Spleen (tissue), 11 donors: ENCODE results near the gene KIF1A. TPM values are rescaled to one million over a fixed set of nuclear protein-coding genes. Genes with fewer than 3 reads are reported as not detected.

ENCODE experiments used
- DNase-seq: peaks from one replicate; pipeline ENCODE4 v3.0.0-alpha.2; 2020
- H3K27ac ChIP-seq, 8 donors: fragments of 200-600 bp; sonication (generic) in 7 of 8; 1 replicate in 4 of 8; 2 replicates in 4 of 8; pipeline versions ENCODE4 v1.5.0 to v1.8.0; 2016 to 2021; ENCODE audit warnings: inconsistent platforms in 4 of 8, mild to moderate bottlenecking in 4 of 8, moderate library complexity in 1 of 8
- H3K27me3 ChIP-seq, 7 donors: fragments of 200-600 bp; sonication (generic) in 6 of 7; replicated peaks in 1 of 7; 1 replicate in 4 of 7; 2 replicates in 3 of 7; pipeline versions ENCODE4 v1.5.0 to v1.8.0; 2016 to 2021; ENCODE audit warnings: inconsistent platforms in 3 of 7, mild to moderate bottlenecking in 1 of 7
- H3K36me3 ChIP-seq, 6 donors: fragments of 200-600 bp; sonication (generic) in 5 of 6; 1 replicate in 4 of 6; 2 replicates in 2 of 6; pipeline versions ENCODE4 v1.5.0 to v1.8.0; 2016 to 2021; ENCODE audit warnings: inconsistent platforms in 2 of 6
- H3K4me1 ChIP-seq, 6 donors: fragments of 200-600 bp; sonication (generic) in 5 of 6; 1 replicate in 3 of 6; 2 replicates in 3 of 6; pipeline versions ENCODE4 v1.5.0 to v1.8.0; 2016 to 2021; ENCODE audit warnings: inconsistent platforms in 3 of 6
- H3K4me3 ChIP-seq, 8 donors: fragments of 200-600 bp; sonication (generic) in 7 of 8; 1 replicate in 4 of 8; 2 replicates in 4 of 8; pipeline versions ENCODE4 v1.5.0 to v1.8.0; 2016 to 2021; ENCODE audit warnings: inconsistent platforms in 4 of 8, mild to moderate bottlenecking in 4 of 8, moderate library complexity in 2 of 8
- H3K9me3 ChIP-seq, 8 donors: fragments of 200-600 bp; sonication (generic) in 7 of 8; 1 replicate in 4 of 8; 2 replicates in 4 of 8; pipeline versions ENCODE4 v1.5.0 to v1.8.0; 2016 to 2021; ENCODE audit warnings: inconsistent platforms in 4 of 8
- POLR2A ChIP-seq, 3 donors: fragments of 450-650 bp; IDR thresholded peaks; one replicate each; pipeline ENCODE4 v1.5.1; 2017; ENCODE audit warnings: antibody characterized with exemption in 3 of 3, mild to moderate bottlenecking in 1 of 3
- POLR2AphosphoS5 ChIP-seq, 3 donors: sonication (generic); formaldehyde crosslinking; IDR thresholded peaks; one replicate each; pipeline ENCODE4 v1.5.1; 2017; ENCODE audit warnings: antibody characterized with exemption in 3 of 3
- WGBS, 5 donors: extraction: QIAGEN DNeasy Blood & Tissue Kit in 3 of 5; methylation state at CpG; one replicate each; pipeline versions ENCODE4 v1.1.5 to v1.1.7; 2013 to 2018; 5-methylcytosine and 5-hydroxymethylcytosine counted together
- intact Hi-C: fragments of 100-400 bp; cut with DNase I; formaldehyde crosslinking; loops from one replicate; pipeline ENCODE4 v1.15.0; 2023; ENCODE audit warnings: low total_unique reads
- polyA plus RNA-seq, 3 donors: library from polyadenylated mRNA; stranded (reverse); fragments of 200-250 nt; gene quantifications; one replicate each; pipeline ENCODE4 v1.2.1, GENCODE V29; 2013
- total RNA-seq, 7 donors: library from RNA; depleted of rRNA in 3 of 7; stranded (reverse); fragments of >200 nt in 3 of 7; fragmentation: NEBNext Ultra II Directional in 4 of 7; extraction: Animal tissue kit (Norgen Biotek cat#: 25700) in 4 of 7; gene quantifications; one replicate each; pipeline versions ENCODE4 v1.1.0 to v1.2.1, GENCODE V29; 2016 to 2021
- TF ChIP-seq, protein P1 (sequence below), 11 experiments: fragments of 200-600 bp in 7 of 11; fragments of 450-650 bp in 4 of 11; sonication (generic) in 4 of 11; IDR thresholded peaks in 8 of 11; conservative IDR thresholded peaks in 3 of 11; 1 replicate in 7 of 11; 2 replicates in 4 of 11; pipeline versions ENCODE4 v1.4.0 to v1.8.0; 2016 to 2021; ENCODE audit warnings: antibody characterized with exemption in 11 of 11, inconsistent platforms in 4 of 11, mild to moderate bottlenecking in 1 of 11
- donor health status: healthy with polysubstance abuse.
- donor health status: DM: no; HTN: no; CAD: no; lungs with moderate emphysema.
- donor health status: DM: no; HTN: no; CAD: no.
- donor health status: Bipolar disorder and iron deficiency.
- donor health status: healthy.
- donor health status: DM: no; HTN: no; CAD: no.
- donor health status: DM: yes; HTN: yes; CAD: no.

The KIF1A gene
- total and polyA plus RNA-seq, 10 donors, result 0.02 to 2.0 (median 0.55) TPM; not detected in 1

DNA sequence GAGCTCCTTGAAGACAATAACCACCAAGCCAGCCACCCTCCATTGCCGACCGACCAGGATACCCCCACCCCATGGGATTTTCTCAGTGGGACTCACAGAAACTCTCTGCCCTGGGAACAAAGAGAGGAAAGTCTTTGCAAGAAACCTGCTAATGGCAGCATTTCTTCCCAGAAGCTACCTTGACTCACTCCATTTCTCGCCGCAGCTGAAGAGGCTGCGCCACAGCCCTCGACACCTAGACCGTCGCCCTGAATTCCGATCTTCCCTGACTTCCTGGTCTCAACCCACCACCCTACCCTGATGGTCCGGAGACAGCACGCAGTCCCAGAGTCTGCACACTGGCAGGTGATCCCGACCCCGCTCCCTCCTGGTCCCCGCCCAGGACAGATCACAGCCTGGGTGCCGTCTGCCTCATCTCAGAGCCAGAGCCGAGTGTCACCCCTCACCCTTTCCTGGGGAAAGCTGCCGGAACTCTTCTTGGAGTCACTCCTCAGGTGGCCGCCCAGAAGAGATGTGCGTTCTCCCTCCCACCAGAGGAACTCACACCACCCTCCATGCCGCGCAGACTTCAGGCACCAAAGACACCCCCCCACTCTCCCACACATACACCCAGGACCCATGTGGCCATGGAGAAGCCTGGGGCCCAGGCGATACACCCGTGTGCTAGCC, 103.8 kb downstream of the KIF1A start:
- Histone ChIP-seq H3K27ac (no peak overlapping the region), H3K4me1 (no peaks in the 10 kb centered on the region), H3K27me3 (peaks cover 0 to 14% (median 0%) of the 10 kb centered on the region in 7 donors), H3K4me3 (no peak overlapping the region), H3K36me3 (no peaks in the 10 kb centered on the region), H3K9me3 (no peaks in the 10 kb centered on the region)
- intact Hi-C loops, result no loop called here
- TF ChIP-seq, protein P1, sequence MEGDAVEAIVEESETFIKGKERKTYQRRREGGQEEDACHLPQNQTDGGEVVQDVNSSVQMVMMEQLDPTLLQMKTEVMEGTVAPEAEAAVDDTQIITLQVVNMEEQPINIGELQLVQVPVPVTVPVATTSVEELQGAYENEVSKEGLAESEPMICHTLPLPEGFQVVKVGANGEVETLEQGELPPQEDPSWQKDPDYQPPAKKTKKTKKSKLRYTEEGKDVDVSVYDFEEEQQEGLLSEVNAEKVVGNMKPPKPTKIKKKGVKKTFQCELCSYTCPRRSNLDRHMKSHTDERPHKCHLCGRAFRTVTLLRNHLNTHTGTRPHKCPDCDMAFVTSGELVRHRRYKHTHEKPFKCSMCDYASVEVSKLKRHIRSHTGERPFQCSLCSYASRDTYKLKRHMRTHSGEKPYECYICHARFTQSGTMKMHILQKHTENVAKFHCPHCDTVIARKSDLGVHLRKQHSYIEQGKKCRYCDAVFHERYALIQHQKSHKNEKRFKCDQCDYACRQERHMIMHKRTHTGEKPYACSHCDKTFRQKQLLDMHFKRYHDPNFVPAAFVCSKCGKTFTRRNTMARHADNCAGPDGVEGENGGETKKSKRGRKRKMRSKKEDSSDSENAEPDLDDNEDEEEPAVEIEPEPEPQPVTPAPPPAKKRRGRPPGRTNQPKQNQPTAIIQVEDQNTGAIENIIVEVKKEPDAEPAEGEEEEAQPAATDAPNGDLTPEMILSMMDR (IDR thresholded peaks at IDR 0.05 in 8 of 11, conservative IDR thresholded peaks at IDR 0.05 in 3 of 11), result no peak
- no peak for TF ChIP-seq POLR2A (IDR thresholded peaks at IDR 0.05)
- TF ChIP-seq POLR2AphosphoS5 (IDR thresholded peaks at IDR 0.05), result no peak
- WGBS, 5 donors, result 85 to 93% (median 90%) methylated on average over 23 of the region's 23 CpGs
- DNase-seq, result peak; percentile 58

- intact Hi-C loops, result no loop called here
- Histone ChIP-seq H3K4me3 (no peak overlapping the region), H3K9me3 (no peaks in the 10 kb centered on the region), H3K4me1 (no peaks in the 10 kb centered on the region), H3K36me3 (no peaks in the 10 kb centered on the region), H3K27me3 (peaks cover 0 to 17% (median 0%) of the 10 kb centered on the region in 7 donors), H3K27ac (no peak overlapping the region)
- WGBS, 5 donors, result 80 to 84% (median 82%) methylated on average over 10 to 23 of the region's 23 CpGs
- no peak for TF ChIP-seq POLR2A (IDR thresholded peaks at IDR 0.05)
- TF ChIP-seq, protein P1 (IDR thresholded peaks at IDR 0.05 in 8 of 11, conservative IDR thresholded peaks at IDR 0.05 in 3 of 11), result no peak
- no peak for TF ChIP-seq POLR2AphosphoS5 (IDR thresholded peaks at IDR 0.05)
- DNase-seq, result peak; percentile 64
These were observed 105.0 kb downstream of the KIF1A start for GRCh38 chr2:240714747-240715725.

GRCh38 chr2:240713928-240714746, 105.9 kb downstream of the KIF1A start:
- no peaks in the 10 kb centered on the region for H3K36me3 ChIP-seq
- WGBS, 5 donors, result 67 to 90% (median 81%) methylated on average over 16 to 26 of the region's 26 CpGs
- H3K4me1 ChIP-seq, result no peaks in the 10 kb centered on the region
- intact Hi-C loops, result no loop called here
- H3K27ac ChIP-seq, result no peak overlapping the region
- DNase-seq, result peak; percentile 61
- H3K9me3 ChIP-seq, result no peaks in the 10 kb centered on the region
- TF ChIP-seq POLR2A (IDR thresholded peaks at IDR 0.05) (no peak), POLR2AphosphoS5 (IDR thresholded peaks at IDR 0.05) (no peak)
- TF ChIP-seq, protein P1 (IDR thresholded peaks at IDR 0.05 in 8 of 11, conservative IDR thresholded peaks at IDR 0.05 in 3 of 11), result no peak
- no peak overlapping the region for H3K4me3 ChIP-seq
- peaks cover 0 to 23% (median 0%) of the 10 kb centered on the region in 7 donors for H3K27me3 ChIP-seq
